Activated T-cell treated with anti-CD3 and anti-CD28 coated beads, Interleukin-2, amount 50 U/mL, for 24 hours (primary cell): ENCODE measurements around the gene RTN3.

Experiments used
- DNase-seq: peaks from one replicate; pipeline ENCODE4 v3.0.0-alpha.2; 2020
- H3K27ac Mint-ChIP-seq: 2 replicates; pipeline ENCODE4 v1.8.0; 2020; ENCODE audit warnings: mild to moderate bottlenecking, mixed read lengths
- H3K27me3 Mint-ChIP-seq: 2 replicates; pipeline ENCODE4 v1.8.0; 2020; ENCODE audit warnings: mixed read lengths
- H3K36me3 Mint-ChIP-seq: 2 replicates; pipeline ENCODE4 v1.8.0; 2020; ENCODE audit warnings: low read depth, mixed read lengths
- H3K4me1 Mint-ChIP-seq: 2 replicates; pipeline ENCODE4 v1.8.0; 2020; ENCODE audit warnings: low read depth, mixed read lengths
- H3K4me3 Mint-ChIP-seq: 2 replicates; pipeline ENCODE4 v1.8.0; 2020; ENCODE audit warnings: mild to moderate bottlenecking, moderate library complexity, mixed read lengths
- H3K9me3 Mint-ChIP-seq: 2 replicates; pipeline ENCODE4 v1.8.0; 2020; ENCODE audit warnings: mixed read lengths

RTN3 gene

DNA sequence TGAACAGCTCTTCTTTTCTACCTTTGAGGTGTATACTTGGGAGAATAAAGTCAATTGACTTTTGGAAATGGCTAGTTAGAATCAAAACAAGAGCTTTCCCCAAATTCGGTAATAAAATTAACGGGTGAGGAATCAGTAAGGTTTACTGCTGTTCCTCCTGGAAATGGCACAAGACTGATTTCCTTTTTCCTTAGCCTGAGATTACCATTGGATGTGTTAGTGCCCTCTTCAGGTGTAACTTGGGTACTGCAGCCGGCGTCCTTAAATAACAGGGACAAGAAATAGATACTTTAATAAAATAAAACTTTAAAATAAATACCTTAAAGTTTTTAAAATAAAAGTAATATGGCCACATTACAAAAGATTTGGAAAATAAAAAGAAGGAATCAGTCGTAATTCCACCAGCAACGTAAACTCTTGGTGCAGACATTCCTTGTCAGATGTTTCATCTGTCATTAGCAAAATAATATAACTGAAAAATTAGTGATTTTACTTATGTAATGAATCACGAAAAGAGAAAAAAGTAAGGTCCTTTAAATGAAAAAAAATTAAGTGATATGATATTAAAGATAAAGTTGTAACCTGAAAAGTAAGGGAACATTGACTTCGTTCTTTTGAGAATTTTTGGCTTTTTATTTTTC, 57.5 kb downstream of the RTN3 start:
- no peak overlapping the region for H3K4me3 Mint-ChIP-seq
- H3K9me3 Mint-ChIP-seq: no peaks in the 10 kb centered on the region
- peaks cover 3% of the 10 kb centered on the region for H3K4me1 Mint-ChIP-seq
- peak; percentile 73 for DNase-seq
- no peaks in the 10 kb centered on the region for H3K27me3 Mint-ChIP-seq
- no peaks in the 10 kb centered on the region for H3K36me3 Mint-ChIP-seq
- no peak overlapping the region for H3K27ac Mint-ChIP-seq

DNA sequence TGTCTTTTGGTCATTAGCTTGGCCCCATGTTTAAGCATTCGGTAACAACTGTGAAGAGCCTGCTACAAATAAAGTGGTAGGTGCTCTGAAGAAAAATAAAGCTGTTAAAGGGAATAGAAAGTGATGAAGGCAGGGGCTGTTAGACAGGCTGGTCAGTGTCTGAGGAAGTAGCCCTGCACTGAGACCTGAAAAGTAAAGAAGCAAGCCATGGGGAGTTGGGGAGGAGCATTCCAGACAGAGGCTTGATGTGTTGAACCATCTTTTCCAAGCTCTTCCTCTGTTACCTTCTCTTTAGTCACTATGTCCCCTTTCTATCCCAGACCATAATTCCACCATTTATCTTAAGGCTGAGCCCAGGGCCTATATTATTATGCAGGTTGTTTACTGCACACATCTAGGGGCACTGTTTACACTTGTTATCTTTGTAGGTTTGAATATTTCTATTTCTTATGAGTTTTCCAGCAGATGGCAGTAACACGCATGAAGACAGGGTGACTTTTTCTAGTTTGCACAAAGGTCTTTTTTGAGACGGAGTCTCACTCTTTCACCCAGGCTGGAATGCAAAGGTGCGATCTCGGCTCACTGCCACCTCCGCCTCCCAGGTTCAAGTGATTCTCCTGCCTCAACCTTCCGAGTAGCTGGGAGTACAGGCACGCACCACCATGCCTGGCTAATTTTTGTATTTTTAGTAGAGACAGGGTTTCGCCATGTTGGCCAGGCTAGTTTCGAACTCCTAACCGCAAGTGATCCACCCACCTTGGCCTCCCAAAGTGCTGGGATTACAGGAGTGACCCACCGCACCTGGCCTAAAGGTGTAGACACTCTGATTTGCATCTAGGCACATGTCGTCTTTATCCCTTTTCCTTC, 64.2 kb downstream of the RTN3 start:
- Mint-ChIP-seq H3K9me3 (no peaks in the 10 kb centered on the region), H3K27me3 (no peaks in the 10 kb centered on the region), H3K4me3 (no peak overlapping the region), H3K27ac (no peak overlapping the region), H3K4me1 (no peaks in the 10 kb centered on the region), H3K36me3 (peaks cover 9% of the 10 kb centered on the region)
- DNase-seq: no peak

GRCh38 chr11:63747011-63747410, 65.7 kb downstream of the RTN3 start:
- no peaks in the 10 kb centered on the region for H3K9me3 Mint-ChIP-seq
- no peak for DNase-seq
- no peak overlapping the region for H3K4me3 Mint-ChIP-seq
- H3K36me3 Mint-ChIP-seq: peaks cover 20% of the 10 kb centered on the region
- no peaks in the 10 kb centered on the region for H3K4me1 Mint-ChIP-seq
- H3K27me3 Mint-ChIP-seq: no peaks in the 10 kb centered on the region
- no peak overlapping the region for H3K27ac Mint-ChIP-seq

GRCh38 chr11:63749624-63750023, 68.3 kb downstream of the RTN3 start:
- no peaks in the 10 kb centered on the region for H3K27me3 Mint-ChIP-seq
- no peaks in the 10 kb centered on the region for H3K4me1 Mint-ChIP-seq
- DNase-seq: no peak
- H3K36me3 Mint-ChIP-seq: peaks cover 42% of the 10 kb centered on the region
- H3K27ac Mint-ChIP-seq: no peak overlapping the region
- no peaks in the 10 kb centered on the region for H3K9me3 Mint-ChIP-seq
- no peak overlapping the region for H3K4me3 Mint-ChIP-seq

- Mint-ChIP-seq H3K9me3 (no peaks in the 10 kb centered on the region), H3K27me3 (no peaks in the 10 kb centered on the region), H3K4me1 (no peaks in the 10 kb centered on the region), H3K36me3 (peaks cover 55% of the 10 kb centered on the region), H3K4me3 (no peak overlapping the region), H3K27ac (no peak overlapping the region)
- no peak for DNase-seq
Observed at GRCh38 chr11:63756919-63757761, 75.8 kb downstream of the RTN3 start.

DNA sequence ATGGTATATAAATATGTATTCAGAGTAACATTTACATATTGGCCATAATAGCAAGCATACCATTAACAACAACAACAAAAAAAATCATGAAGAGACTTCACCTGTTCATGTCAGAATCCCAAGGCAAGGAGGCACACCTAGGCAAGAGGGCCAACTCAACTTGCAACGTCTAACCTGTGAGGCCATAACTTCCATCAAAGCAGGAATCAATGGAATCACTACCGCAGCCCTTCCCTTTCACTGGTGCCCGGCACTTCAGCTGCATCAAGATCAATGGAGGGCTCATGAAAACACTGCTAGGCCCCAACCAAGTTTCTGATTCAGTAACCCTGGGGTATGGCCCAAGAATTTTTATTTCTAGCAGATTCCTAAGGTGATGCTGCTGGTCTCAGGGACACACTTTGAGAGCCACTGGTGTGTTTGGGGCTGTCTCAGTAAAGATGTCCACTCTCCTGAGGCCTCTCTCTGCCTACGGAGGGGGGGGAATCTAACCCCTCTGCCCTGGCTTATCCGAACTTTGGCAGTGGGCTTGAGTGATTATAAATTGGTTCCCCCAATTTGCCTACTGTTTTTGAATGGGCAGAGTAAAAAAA, 79.3 kb downstream of the RTN3 start:
- Mint-ChIP-seq H3K27me3 (no peaks in the 10 kb centered on the region), H3K27ac (no peak overlapping the region), H3K36me3 (peaks cover 31% of the 10 kb centered on the region), H3K9me3 (no peaks in the 10 kb centered on the region), H3K4me1 (no peaks in the 10 kb centered on the region), H3K4me3 (no peak overlapping the region)
- no peak for DNase-seq

GRCh38 chr11:63761188-63761587, 79.9 kb downstream of the RTN3 start:
- Mint-ChIP-seq H3K4me3 (no peak overlapping the region), H3K27me3 (no peaks in the 10 kb centered on the region), H3K9me3 (no peaks in the 10 kb centered on the region), H3K4me1 (no peaks in the 10 kb centered on the region), H3K36me3 (peaks cover 28% of the 10 kb centered on the region), H3K27ac (no peak overlapping the region)
- DNase-seq: no peak

DNA sequence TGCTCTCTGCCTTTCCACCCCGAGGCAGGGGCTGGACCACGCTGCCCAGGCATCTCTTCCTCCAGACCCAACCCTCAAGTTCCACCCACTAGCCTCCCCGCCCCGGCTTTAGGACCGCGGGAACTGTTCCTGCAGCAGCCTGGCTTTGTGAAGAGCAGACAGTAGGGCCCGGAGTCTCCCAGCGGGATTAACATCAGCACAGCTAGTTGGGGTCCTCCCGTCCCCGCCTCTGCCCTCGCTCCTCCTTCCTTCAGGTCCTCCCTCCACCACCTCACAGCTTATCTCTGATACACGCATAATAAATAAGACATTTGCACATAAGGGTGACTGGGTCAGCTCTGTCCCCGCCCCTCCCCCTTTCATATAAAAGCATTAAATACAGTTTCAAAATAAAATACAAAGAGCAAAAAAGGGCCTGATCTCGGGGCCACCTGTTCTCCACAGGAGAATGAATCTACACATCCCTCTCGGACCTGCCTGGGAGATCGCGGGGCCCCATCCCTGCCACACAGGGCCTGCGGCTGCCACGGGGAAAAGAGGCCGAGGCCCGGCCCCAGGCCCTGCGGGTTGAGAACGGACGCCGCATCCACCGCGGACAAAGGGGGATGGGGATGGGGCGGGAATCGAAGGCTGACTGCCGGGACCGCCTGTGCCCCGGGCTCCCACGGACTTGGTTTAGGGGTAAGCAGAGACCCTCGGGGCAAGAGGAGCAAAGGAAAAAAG, 80.8 kb downstream of the RTN3 start:
- peaks cover under 1% of the 10 kb centered on the region for H3K4me1 Mint-ChIP-seq
- no peak for DNase-seq
- peaks cover 23% of the 10 kb centered on the region for H3K36me3 Mint-ChIP-seq
- H3K27ac Mint-ChIP-seq: no peak overlapping the region
- H3K4me3 Mint-ChIP-seq: no peak overlapping the region
- no peaks in the 10 kb centered on the region for H3K9me3 Mint-ChIP-seq
- H3K27me3 Mint-ChIP-seq: no peaks in the 10 kb centered on the region

DNA sequence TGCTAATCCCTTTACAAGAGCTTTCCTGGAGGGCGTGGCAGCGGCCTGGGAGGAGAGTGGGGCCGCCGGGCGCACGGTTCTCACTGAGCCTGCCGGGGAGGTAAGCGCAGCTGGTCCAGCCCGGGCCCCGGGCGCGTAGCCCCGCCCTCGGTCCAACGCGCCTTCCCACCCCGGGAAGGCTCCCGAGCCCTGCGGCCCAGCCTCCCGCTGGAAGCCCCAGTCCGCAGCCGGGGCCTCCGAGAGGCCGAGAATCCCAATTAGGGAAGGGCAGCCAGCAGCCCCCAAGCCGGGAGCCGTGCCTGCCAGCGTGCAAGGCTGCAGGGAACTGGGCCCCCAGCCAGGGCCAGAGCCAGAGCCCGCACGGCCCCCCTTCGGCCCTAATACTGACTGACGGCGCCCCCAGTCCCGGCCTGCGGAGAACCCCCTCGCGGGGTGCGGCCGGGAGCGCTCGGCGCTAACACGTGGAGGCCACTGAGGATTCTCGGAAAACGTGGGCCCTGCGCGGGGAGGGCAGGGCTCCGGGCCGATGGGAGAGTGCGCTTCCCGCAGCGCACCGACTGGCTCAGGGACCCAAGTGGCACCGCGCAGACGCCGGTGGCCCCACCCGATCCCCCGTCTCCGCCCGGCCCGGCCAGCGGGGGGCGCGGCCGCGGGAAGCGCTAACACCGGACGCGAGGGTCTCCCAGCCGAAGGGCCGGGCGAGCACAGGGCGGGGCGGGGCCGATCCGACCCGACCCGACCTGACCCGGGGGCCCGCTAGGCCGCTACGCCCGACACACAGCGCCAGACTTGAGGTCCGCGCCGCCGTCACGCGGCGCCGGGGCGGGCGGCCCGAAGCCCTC, 81.6 kb downstream of the RTN3 start:
- Mint-ChIP-seq H3K27me3 (no peaks in the 10 kb centered on the region), H3K9me3 (no peaks in the 10 kb centered on the region), H3K4me3 (no peak overlapping the region), H3K4me1 (peaks cover 8% of the 10 kb centered on the region), H3K27ac (no peak overlapping the region), H3K36me3 (peaks cover 24% of the 10 kb centered on the region)
- DNase-seq: no peak

- peaks cover 15% of the 10 kb centered on the region for H3K36me3 Mint-ChIP-seq
- H3K4me1 Mint-ChIP-seq: peaks cover 8% of the 10 kb centered on the region
- no peak overlapping the region for H3K4me3 Mint-ChIP-seq
- no peak for DNase-seq
- H3K27me3 Mint-ChIP-seq: no peaks in the 10 kb centered on the region
- no peak overlapping the region for H3K27ac Mint-ChIP-seq
- no peaks in the 10 kb centered on the region for H3K9me3 Mint-ChIP-seq
Observed at GRCh38 chr11:63763496-63764339, 82.4 kb downstream of the RTN3 start.

- peaks cover 9% of the 10 kb centered on the region for H3K36me3 Mint-ChIP-seq
- no peaks in the 10 kb centered on the region for H3K9me3 Mint-ChIP-seq
- H3K27ac Mint-ChIP-seq: no peak overlapping the region
- no peaks in the 10 kb centered on the region for H3K27me3 Mint-ChIP-seq
- no peak overlapping the region for H3K4me3 Mint-ChIP-seq
- DNase-seq: no peak
- H3K4me1 Mint-ChIP-seq: peaks cover 8% of the 10 kb centered on the region
Observed at GRCh38 chr11:63764340-63764678, 83.0 kb downstream of the RTN3 start.

DNA sequence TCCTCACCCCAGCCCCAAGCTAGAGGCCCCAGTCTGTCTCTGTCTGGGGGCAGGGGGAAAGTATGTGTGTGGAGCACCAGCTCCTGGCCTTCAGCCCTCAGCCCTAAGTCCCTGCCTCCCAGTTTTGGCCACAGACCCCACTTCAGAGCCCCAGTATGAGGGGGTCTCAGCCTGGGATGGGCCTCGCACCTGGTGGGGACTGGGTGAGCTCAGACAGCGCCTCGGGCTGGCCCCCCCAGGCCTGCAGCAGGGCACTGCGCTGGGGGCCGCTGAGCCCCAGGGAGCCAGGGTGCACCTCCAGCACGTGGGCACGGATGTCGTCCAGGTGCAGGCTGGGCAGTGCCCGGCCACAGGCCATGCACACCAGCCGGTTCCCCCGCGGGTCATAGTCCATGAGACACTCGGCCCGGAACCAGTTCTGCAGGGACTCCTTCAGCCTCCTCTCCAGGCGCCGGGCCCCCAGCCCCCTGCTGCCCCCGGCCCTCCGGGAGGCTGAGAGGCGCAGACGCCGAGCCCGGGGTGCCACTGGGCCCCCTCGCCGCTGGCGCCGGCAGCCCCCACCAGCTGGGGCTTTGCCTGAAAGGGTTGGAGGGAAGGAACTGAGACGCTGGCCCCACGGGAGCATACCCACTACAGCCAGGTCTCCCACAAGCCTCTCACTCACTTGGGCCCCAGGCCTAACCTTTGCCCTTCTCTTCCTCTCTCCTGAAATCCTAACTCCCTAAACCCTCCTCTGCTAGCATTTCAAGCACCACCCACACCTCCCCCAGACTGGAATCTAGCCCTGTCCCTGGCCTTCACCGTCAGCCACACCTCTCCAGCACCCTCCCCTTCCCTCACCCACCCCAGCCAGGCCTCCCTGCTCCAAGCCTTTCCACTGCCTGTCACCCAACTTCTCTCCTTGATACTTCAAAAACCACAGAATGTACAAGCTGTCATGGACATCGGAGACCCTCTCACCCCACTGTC, 83.7 kb downstream of the RTN3 start:
- Mint-ChIP-seq H3K4me1 (peaks cover 8% of the 10 kb centered on the region), H3K27me3 (peaks cover 3% of the 10 kb centered on the region), H3K4me3 (no peak overlapping the region), H3K36me3 (peaks cover 5% of the 10 kb centered on the region), H3K9me3 (no peaks in the 10 kb centered on the region), H3K27ac (no peak overlapping the region)
- DNase-seq: no peak
